NCI-H1105 treated with DMSO at 0.1 percent for 48 hours (cell line): Measurements from ENCODE around the gene STAM.
"Not testable (repeated sequence)": the region's sequence is repeated elsewhere in the genome, so short reads cannot be mapped to it uniquely, and the experiment has no call there.

Experiments
- DNase-seq: peaks from one replicate; lab custom pipeline; 2025; lab: John Stamatoyannopoulos, UW

The STAM gene

GRCh38 chr10:17675638-17676037 is 31.7 kb downstream of the STAM start:
- no peak for DNase-seq

GRCh38 chr10:17676919-17677318 is 33.0 kb downstream of the STAM start:
- DNase-seq = no peak

GRCh38 chr10:17682236-17682946 is 38.4 kb downstream of the STAM start:
- no peak for DNase-seq

DNA sequence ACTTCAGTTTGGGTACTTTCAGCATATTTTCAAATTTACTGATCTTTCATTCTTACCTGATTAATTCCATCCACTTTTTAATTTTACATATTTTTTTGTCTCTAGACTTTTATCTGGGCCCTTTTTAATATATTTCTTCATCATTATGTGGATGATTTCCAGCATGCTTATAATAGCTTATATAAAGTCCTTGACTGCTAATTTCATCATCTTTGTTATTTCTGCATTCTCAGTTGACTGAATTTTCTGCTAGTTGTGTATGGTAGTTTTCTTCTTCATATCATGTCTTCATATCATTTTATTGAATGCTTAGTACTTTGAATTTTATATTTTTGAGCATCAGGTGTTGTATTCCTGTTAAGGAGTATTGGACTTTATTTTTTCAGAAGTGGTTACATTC is 39.6 kb downstream of the STAM start:
- no peak for DNase-seq

- DNase-seq = no peak
Measured at GRCh38 chr10:17684537-17684936, 40.6 kb downstream of the STAM start.

GRCh38 chr10:17685233-17685840 is 41.4 kb downstream of the STAM start:
- DNase-seq = no peak

DNA sequence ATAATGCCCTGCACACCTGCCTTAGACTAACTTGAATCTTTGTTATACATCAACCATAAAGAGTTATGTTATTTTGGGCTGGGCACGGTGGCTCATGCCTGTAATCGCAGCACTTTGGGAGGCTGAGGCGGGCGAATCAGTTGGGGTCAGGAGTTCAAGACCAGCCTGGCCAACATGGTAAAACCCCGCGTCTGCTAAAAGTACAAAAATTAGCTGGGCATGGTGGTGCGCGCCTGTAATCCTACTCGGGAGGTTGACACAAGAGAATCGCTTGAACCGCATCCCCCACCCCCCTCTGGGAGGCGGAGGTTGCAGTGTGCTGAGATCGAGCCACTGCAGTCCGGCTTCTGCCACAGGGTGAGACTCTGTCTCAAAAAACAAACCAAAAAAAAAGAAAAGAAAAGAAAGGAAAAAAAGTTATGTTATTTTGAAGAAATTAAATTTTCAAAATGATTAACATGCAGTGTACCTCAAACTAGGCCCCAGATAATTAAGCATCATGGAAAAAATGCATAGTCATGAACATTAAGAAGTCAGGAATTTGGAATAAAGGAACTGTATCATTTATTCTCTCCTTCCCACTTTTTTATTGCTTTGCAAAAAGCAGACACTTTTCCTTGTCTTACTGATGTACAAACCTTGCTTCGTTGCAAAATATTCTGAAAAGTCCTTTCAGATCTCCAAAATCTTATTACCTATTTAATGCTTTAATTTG is 43.3 kb downstream of the STAM start:
- DNase-seq = no peak

DNA sequence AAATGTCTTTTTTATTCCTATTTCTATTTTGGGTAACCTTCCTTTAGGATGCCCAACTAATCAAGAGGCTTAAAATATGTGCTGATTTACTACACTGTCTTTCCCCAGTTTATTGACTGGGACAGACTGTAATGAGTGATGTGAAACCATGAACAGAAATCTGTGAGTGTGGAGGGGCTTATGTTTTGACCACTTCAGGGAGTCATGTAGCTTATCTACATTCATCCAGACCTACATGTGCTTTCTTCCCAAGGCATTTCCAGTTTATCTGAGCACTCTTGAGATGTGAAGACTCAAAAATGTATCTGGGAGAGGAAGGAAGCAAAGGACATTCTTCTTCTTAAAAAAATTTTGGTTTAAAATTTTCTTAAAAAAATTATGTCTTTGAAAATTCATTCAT is 45.2 kb downstream of the STAM start:
- DNase-seq = no peak

DNA sequence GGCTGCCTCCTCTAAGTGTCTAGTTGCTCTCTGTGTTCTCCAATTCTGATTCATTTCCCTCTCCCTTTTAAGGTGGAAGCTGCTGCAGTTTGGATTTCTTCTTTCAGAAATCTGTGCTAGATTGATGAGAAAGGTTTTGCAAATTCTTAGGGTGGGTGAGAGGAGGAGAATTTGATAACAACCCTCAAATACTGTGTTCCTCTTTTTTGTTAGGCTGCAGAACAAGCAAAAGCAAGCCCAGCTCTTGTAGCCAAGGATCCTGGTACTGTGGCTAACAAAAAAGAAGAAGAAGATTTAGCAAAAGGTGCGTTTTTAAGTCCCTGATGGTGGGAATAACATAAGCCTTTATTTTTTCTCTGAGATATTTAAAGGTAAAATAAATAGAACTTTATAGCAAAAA is 49.1 kb downstream of the STAM start:
- DNase-seq = no peak

GRCh38 chr10:17698696-17699095 is 54.7 kb downstream of the STAM start:
- no peak for DNase-seq

- no peak for DNase-seq
Measured at GRCh38 chr10:17701301-17701700, 57.4 kb downstream of the STAM start.

DNA sequence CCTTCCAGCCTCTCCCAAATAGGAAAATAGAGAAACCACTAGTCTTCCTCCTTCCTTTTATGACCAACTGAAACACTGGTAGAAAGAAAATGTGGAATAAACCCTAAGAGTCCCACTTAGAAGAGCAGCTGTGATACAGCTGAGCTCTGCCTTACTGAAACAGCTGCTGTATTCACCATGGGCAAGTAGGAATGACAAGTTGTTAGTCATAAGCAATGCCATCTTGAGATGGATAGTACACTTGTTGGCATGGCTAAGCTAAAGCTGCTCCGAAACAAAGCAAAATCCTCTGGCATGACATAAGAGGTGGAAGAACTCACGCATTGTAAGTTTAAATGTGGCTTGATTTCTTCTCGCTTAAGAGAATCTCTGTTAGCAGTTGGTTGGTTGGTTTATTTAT is 59.8 kb downstream of the STAM start:
- no peak for DNase-seq

DNA sequence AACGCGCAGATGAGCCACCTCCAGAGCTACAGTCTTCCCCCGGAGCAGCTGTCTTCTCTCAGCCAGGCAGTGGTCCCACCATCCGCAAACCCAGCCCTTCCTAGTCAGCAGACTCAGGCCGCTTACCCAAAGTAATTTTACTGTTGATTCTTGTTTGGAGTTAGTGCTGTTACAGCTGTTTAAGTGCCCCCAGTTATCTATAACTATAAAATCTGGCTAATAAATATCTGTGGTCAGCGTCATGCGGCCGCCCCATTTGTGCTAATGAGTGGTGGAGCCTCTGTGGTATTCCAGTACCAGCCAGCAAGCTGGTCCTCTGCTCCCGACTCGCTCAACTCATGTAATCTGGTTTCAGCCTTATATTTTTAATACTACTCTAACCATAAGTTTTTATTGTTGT is 64.9 kb downstream of the STAM start:
- no peak for DNase-seq

- DNase-seq = no peak
Measured at GRCh38 chr10:17709492-17709891, 65.5 kb downstream of the STAM start.

DNA sequence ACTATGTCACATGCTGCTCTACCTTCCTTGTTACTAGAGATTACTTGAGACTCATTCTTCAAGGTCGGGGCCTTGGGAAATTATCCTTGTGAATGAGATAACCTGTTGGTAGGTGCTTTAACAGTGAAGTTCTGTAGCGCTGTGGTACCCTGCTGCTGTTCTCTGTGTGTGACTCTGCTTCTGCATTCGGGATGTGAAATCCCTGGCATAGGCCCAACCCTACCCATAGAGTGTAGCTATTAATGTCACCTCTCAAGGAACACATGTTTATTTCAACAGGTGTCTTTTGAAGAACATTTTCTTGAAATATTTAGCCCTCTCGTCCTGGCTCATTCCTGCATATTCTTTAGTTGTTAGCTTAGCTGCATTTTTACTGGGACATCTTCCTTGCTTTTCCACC is 66.2 kb downstream of the STAM start:
- DNase-seq = no peak

- no peak for DNase-seq
Measured at GRCh38 chr10:17712053-17712452, 68.1 kb downstream of the STAM start.

- no peak for DNase-seq
Measured at GRCh38 chr10:17712717-17713471, 68.9 kb downstream of the STAM start.

DNA sequence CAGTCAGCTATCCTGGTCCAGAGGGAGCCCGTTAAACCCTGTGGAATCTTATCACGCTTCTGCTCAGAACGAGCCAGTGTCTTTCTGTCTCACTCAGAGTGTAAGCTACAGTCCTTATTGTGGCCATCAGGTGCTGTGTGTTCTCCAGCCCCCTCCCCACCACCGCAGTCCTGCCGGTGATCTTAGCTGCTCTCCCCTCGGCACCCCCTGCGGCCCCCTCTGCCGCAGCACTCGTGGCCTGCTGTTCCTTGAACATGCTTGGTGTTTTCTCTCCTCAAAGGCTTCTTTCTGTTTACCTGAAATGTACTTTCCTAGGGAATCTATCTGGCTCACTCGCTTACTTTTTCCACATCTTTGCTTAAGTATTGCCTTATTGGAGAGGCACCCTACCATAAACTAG is 69.8 kb downstream of the STAM start:
- no peak for DNase-seq

DNA sequence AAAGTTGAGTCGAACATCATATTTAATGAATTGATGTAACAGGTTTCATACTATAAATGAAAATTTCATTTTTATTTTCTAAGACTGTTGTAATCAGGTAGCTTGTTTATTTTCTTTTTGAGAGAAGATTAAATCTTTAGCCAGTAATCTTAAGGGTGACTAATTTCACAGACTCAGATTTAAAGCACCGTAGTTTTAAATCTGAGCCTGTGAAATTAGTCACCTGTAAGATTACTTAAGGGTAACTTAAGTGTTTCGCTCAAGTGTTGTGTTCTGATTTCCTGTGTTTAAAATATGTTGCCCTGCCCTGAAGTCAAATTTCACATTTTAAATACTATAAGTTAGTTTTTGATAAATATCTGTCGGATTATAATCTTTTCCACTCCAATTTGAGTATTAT is 72.2 kb downstream of the STAM start:
- no peak for DNase-seq

GRCh38 chr10:17722317-17723014 is 78.5 kb downstream of the STAM start:
- DNase-seq = not testable (repeated sequence)

DNA sequence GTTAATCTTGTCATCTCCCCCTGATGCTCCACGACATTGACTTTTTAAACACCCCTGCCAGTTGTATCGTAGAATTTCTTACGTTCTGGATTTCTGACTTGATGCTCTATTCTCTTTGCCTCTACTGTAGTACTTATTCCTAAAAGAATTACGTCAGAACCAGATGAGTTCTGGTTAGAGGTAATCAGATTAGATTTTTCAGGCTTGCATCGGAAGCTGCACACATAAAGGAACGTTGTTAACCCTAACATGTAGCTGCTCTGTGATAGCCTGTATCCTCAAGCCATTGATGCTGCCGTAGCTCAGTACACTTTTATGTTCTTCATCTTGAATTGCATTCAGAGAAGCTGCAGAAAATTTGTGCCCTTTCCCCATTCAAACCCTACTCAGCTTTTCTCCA is 81.8 kb downstream of the STAM start:
- no peak for DNase-seq

DNA sequence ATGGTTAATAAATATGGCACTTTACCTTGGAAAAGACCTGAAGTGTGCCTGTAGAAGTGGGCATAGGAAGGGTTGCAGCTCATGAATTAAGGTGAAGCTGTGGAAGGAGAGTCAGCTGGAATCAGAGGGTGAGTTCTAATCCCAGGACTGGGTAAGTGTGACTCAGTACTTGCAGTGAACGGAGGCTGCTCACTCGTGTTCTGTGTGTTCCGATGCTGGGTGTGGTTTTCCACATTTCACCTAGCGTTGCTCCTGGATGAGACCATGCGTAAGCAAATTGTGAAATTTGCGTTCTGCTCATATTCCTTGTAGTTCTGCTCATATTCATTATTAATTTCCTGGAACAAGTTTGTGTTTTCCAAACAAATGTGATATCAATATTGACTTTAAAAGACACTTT is 85.7 kb downstream of the STAM start:
- DNase-seq = no peak
